Measurements from ENCODE around the gene JAKMIP1. TPM values are rescaled to one million over a fixed set of nuclear protein-coding genes. Genes with fewer than 3 reads are reported as not detected.

JAKMIP1 gene
- total RNA-seq, 1 experiment from 2014 or later = not detected

GRCh38 chr4:5999356-5999755 lies 201.0 kb downstream of the JAKMIP1 start:
- no peaks in the 10 kb centered on the region for H3K4me1 Mint-ChIP-seq (ENCODE audit: low read depth, unreplicated experiment)
- H3K27me3 ChIP-seq (replicated peaks; ENCODE audit: control insufficient read depth, insufficient read depth, low read length) = no peaks in the 10 kb centered on the region
- BruUV-seq (replicated peaks) = no TSS peak
- ChIA-PET POLR2A (no interaction called here), CTCF (no interaction called here)
- no peak overlapping the region for H3K27ac Mint-ChIP-seq (ENCODE audit: unreplicated experiment)
- intact Hi-C loops (cut with micrococcal nuclease; ENCODE audit: unreplicated experiment) = loop anchor here (10.0 kb wide), 1 partner anchor 325 kb away; no protein-coding TSS in a partner anchor
- TF ChIP-seq, protein P1, sequence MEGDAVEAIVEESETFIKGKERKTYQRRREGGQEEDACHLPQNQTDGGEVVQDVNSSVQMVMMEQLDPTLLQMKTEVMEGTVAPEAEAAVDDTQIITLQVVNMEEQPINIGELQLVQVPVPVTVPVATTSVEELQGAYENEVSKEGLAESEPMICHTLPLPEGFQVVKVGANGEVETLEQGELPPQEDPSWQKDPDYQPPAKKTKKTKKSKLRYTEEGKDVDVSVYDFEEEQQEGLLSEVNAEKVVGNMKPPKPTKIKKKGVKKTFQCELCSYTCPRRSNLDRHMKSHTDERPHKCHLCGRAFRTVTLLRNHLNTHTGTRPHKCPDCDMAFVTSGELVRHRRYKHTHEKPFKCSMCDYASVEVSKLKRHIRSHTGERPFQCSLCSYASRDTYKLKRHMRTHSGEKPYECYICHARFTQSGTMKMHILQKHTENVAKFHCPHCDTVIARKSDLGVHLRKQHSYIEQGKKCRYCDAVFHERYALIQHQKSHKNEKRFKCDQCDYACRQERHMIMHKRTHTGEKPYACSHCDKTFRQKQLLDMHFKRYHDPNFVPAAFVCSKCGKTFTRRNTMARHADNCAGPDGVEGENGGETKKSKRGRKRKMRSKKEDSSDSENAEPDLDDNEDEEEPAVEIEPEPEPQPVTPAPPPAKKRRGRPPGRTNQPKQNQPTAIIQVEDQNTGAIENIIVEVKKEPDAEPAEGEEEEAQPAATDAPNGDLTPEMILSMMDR (IDR thresholded peaks at IDR 0.05; ENCODE audit: insufficient read depth in 1 of 2, low read depth in 1 of 2, low read length in 1 of 2, severe bottlenecking in 1 of 2, unreplicated experiment in 1 of 2) = no peak
- H3K4me3 ChIP-seq (ENCODE audit: low read depth, low read length) = no peak overlapping the region
- DNase-seq = no peak
- no peaks in the 10 kb centered on the region for H3K9me3 ChIP-seq
- H3K36me3 ChIP-seq (ENCODE audit: control insufficient read depth, insufficient read depth, low read length) = no peaks in the 10 kb centered on the region
- H3K36me3 Mint-ChIP-seq (ENCODE audit: insufficient read depth, unreplicated experiment) = no peaks in the 10 kb centered on the region
- peaks cover 7% of the 10 kb centered on the region for H3K27me3 Mint-ChIP-seq (ENCODE audit: insufficient read depth, unreplicated experiment)
- no peak overlapping the region for H3K4me3 Mint-ChIP-seq (ENCODE audit: unreplicated experiment)
- no peaks in the 10 kb centered on the region for H3K4me1 ChIP-seq
- no peaks in the 10 kb centered on the region for H3K9me3 Mint-ChIP-seq (ENCODE audit: unreplicated experiment)

DNA sequence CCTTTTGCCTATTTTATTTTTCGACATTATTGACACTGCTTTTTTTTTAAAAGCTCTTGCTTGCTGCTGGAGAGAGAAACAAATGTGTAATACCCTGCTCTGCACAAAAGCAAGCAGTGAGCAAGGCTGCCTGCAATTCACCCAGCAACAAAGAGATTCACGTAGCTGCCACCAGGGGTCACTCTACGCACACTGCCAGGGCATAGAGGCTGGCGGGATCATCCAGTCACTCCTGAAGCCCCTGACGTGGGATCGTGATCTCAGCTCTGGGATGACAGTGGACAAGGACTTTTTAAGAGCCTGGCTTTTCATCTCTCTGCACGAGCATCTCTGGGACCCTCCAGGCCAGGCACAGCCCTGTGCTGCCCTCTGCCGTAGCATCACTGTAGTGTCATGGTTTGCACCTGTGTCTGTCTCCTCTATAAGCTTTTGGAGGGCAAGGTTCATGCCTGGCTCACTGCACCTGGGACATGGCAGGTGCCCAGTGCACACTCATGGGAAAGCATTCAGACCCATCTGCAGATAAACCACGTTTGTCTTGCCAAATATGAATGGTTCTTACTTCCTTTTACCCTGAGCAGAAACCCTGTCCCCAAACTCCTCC lies 201.9 kb downstream of the JAKMIP1 start:
- Mint-ChIP-seq H3K27ac (ENCODE audit: unreplicated experiment) (no peak overlapping the region), H3K36me3 (ENCODE audit: insufficient read depth, unreplicated experiment) (no peaks in the 10 kb centered on the region), H3K4me1 (ENCODE audit: low read depth, unreplicated experiment) (no peaks in the 10 kb centered on the region), H3K27me3 (ENCODE audit: insufficient read depth, unreplicated experiment) (peaks cover 7% of the 10 kb centered on the region), H3K4me3 (ENCODE audit: unreplicated experiment) (no peak overlapping the region), H3K9me3 (ENCODE audit: unreplicated experiment) (no peaks in the 10 kb centered on the region)
- Histone ChIP-seq H3K9me3 (no peaks in the 10 kb centered on the region), H3K4me3 (ENCODE audit: low read depth, low read length) (no peak overlapping the region), H3K4me1 (no peaks in the 10 kb centered on the region), H3K27me3 (replicated peaks; ENCODE audit: control insufficient read depth, insufficient read depth, low read length) (no peaks in the 10 kb centered on the region), H3K36me3 (ENCODE audit: control insufficient read depth, insufficient read depth, low read length) (no peaks in the 10 kb centered on the region)
- TF ChIP-seq, protein P1 (IDR thresholded peaks at IDR 0.05; ENCODE audit: insufficient read depth in 1 of 2, low read depth in 1 of 2, low read length in 1 of 2, severe bottlenecking in 1 of 2, unreplicated experiment in 1 of 2) = peak; percentile 80 to 90
- DNase-seq = peak; percentile 63 to 65
- POLR2A ChIA-PET = no interaction called here
- CTCF ChIA-PET = interaction anchor here (0.6 to 1.6 kb wide), 6 partner anchors 12 to 89 kb away, joined by 3 to 10 read pairs (median 3); no protein-coding TSS in a partner anchor
- no TSS peak for BruUV-seq (replicated peaks)
- intact Hi-C loops (cut with micrococcal nuclease; ENCODE audit: unreplicated experiment) = loop anchor here (10.0 kb wide), 1 partner anchor 326 kb away; no protein-coding TSS in a partner anchor

GRCh38 chr4:5996641-5997040 lies 203.7 kb downstream of the JAKMIP1 start:
- no TSS peak for BruUV-seq (replicated peaks)
- no peaks in the 10 kb centered on the region for H3K36me3 ChIP-seq (ENCODE audit: control insufficient read depth, insufficient read depth, low read length)
- no peaks in the 10 kb centered on the region for H3K27me3 ChIP-seq (replicated peaks; ENCODE audit: control insufficient read depth, insufficient read depth, low read length)

More at GRCh38 chr4:5996641-5997040, 203.7 kb downstream of the JAKMIP1 start:
- H3K9me3 ChIP-seq = no peaks in the 10 kb centered on the region
- TF ChIP-seq, protein P1 (IDR thresholded peaks at IDR 0.05; ENCODE audit: insufficient read depth in 1 of 2, low read depth in 1 of 2, low read length in 1 of 2, severe bottlenecking in 1 of 2, unreplicated experiment in 1 of 2) = no peak
- intact Hi-C loops (cut with micrococcal nuclease; ENCODE audit: unreplicated experiment) = loop anchor here (10.0 kb wide), 1 partner anchor 328 kb away; no protein-coding TSS in a partner anchor
- CTCF ChIA-PET = no interaction called here
- H3K27me3 Mint-ChIP-seq (ENCODE audit: insufficient read depth, unreplicated experiment) = peaks cover 9% of the 10 kb centered on the region
- no peak for DNase-seq
- POLR2A ChIA-PET = no interaction called here
- H3K4me1 ChIP-seq = no peaks in the 10 kb centered on the region
- no peaks in the 10 kb centered on the region for H3K36me3 Mint-ChIP-seq (ENCODE audit: insufficient read depth, unreplicated experiment)
- H3K4me1 Mint-ChIP-seq (ENCODE audit: low read depth, unreplicated experiment) = no peaks in the 10 kb centered on the region
- H3K4me3 ChIP-seq (ENCODE audit: low read depth, low read length) = no peak overlapping the region
- H3K4me3 Mint-ChIP-seq (ENCODE audit: unreplicated experiment) = no peak overlapping the region
- no peak overlapping the region for H3K27ac Mint-ChIP-seq (ENCODE audit: unreplicated experiment)
- no peaks in the 10 kb centered on the region for H3K9me3 Mint-ChIP-seq (ENCODE audit: unreplicated experiment)
